Mesendoderm (in vitro differentiated cells): ENCODE measurements around the gene NAA15.

Experiments
- DNase-seq: peaks from one replicate; pipeline ENCODE4 v3.0.0; 2013
- H2AK5ac ChIP-seq: 2 replicates; pipeline ENCODE4 v1.6.1; 2013; ENCODE audit warnings: low read length, inconsistent platforms
- H2BK120ac ChIP-seq: 2 replicates; pipeline ENCODE4 v1.6.1; 2013; ENCODE audit warnings: low read depth, mild to moderate bottlenecking, low read length, moderate library complexity, mixed read lengths
- H2BK15ac ChIP-seq: replicated peaks from 2 replicates; pipeline ENCODE4 v1.6.1; 2013; ENCODE audit warnings: low read depth, mild to moderate bottlenecking, moderate library complexity
- H2BK5ac ChIP-seq: 2 replicates; pipeline ENCODE4 v1.6.1; 2013; ENCODE audit warnings: low read length, inconsistent platforms
- H3K18ac ChIP-seq: 2 replicates; pipeline ENCODE4 v1.6.1; 2013; ENCODE audit warnings: mild to moderate bottlenecking, low read length, mixed read lengths
- H3K23ac ChIP-seq: one replicate; pipeline ENCODE4 v1.6.1; 2013; ENCODE audit warnings: low read length
- H3K27ac ChIP-seq: 2 replicates; pipeline ENCODE4 v1.5.1; 2013; ENCODE audit warnings: low read depth, mild to moderate bottlenecking, inconsistent platforms, low read length, moderate library complexity
- H3K27me3 ChIP-seq: 2 replicates; pipeline ENCODE4 v1.6.1; 2013; ENCODE audit warnings: low read length, control low read depth, mild to moderate bottlenecking, inconsistent platforms; ENCODE audit not compliant: insufficient read depth, poor library complexity
- H3K36me3 ChIP-seq: 2 replicates; pipeline ENCODE4 v1.6.1; 2013; ENCODE audit warnings: low read length, inconsistent platforms; ENCODE audit not compliant: control insufficient read depth, insufficient read depth
- H3K4ac ChIP-seq: one replicate; pipeline ENCODE4 v1.6.1; 2013; ENCODE audit warnings: low read depth, mild to moderate bottlenecking, low read length, moderate library complexity
- H3K4me1 ChIP-seq: 2 replicates; pipeline ENCODE4 v1.6.1; 2013; ENCODE audit warnings: low read depth, low read length, inconsistent platforms; ENCODE audit not compliant: control insufficient read depth
- H3K4me2 ChIP-seq: 2 replicates; pipeline ENCODE4 v1.6.1; 2013; ENCODE audit warnings: low read length
- H3K4me3 ChIP-seq: 2 replicates; pipeline ENCODE4 v1.5.1; 2013; ENCODE audit warnings: mild to moderate bottlenecking, low read length
- H3K56ac ChIP-seq: one replicate; pipeline ENCODE4 v1.6.1; 2013; ENCODE audit warnings: low read length
- H3K79me1 ChIP-seq: 2 replicates; pipeline ENCODE4 v1.6.1; 2013; ENCODE audit warnings: low read length, inconsistent platforms
- H3K79me2 ChIP-seq: 2 replicates; pipeline ENCODE4 v1.6.1; 2013; ENCODE audit warnings: mild to moderate bottlenecking, low read length; ENCODE audit not compliant: control insufficient read depth, insufficient read depth
- H3K9ac ChIP-seq: 2 replicates; pipeline ENCODE4 v1.6.1; 2013; ENCODE audit warnings: low read length, inconsistent platforms
- H4K5ac ChIP-seq: one replicate; pipeline ENCODE4 v1.6.1; 2013; ENCODE audit warnings: low read length
- H4K8ac ChIP-seq: one replicate; pipeline ENCODE4 v1.6.1; 2013; ENCODE audit warnings: low read depth, mild to moderate bottlenecking, control low read depth, low read length, moderate library complexity
- WGBS: extraction: QIAGEN DNeasy Blood & Tissue Kit; methylation state at CpG from one replicate; pipeline ENCODE4 v1.1.7; 2013; ENCODE audit warnings: low lambda C conversion rate, missing lambda C conversion rate; ENCODE audit not compliant: insufficient coverage; ENCODE audit errors: extremely low coverage; 5-methylcytosine and 5-hydroxymethylcytosine counted together

Gene NAA15

GRCh38 chr4:139386421-139386820 lies 85.1 kb downstream of the NAA15 start:
- WGBS: no CpG with 5 or more reads among the region's 4 CpGs
- no peaks in the 10 kb centered on the region for H3K79me2 ChIP-seq
- H3K23ac ChIP-seq: no peak overlapping the region
- no peak overlapping the region for H3K4me3 ChIP-seq
- no peak overlapping the region for H3K56ac ChIP-seq
- no peak overlapping the region for H4K8ac ChIP-seq
- H2BK5ac ChIP-seq: no peak overlapping the region
- H2BK15ac ChIP-seq: no peak overlapping the region
- no peak overlapping the region for H3K9ac ChIP-seq
- H3K4me2 ChIP-seq: no peak overlapping the region
- H2AK5ac ChIP-seq: no peak overlapping the region
- no peak overlapping the region for H3K18ac ChIP-seq
- H3K27me3 ChIP-seq: no peaks in the 10 kb centered on the region
- no peak for DNase-seq
- H3K4ac ChIP-seq: no peak overlapping the region
- no peaks in the 10 kb centered on the region for H3K4me1 ChIP-seq
- H2BK120ac ChIP-seq: no peak overlapping the region
- H3K79me1 ChIP-seq: no peaks in the 10 kb centered on the region
- H3K36me3 ChIP-seq: peaks cover 2% of the 10 kb centered on the region
- no peak overlapping the region for H3K27ac ChIP-seq
- no peak overlapping the region for H4K5ac ChIP-seq

- Histone ChIP-seq H3K36me3 (peaks cover 2% of the 10 kb centered on the region), H3K4me3 (no peak overlapping the region), H2AK5ac (no peak overlapping the region), H3K27ac (no peak overlapping the region), H3K9ac (no peak overlapping the region), H2BK15ac (no peak overlapping the region), H2BK120ac (no peak overlapping the region), H3K79me2 (no peaks in the 10 kb centered on the region), H4K8ac (no peak overlapping the region), H3K4me1 (no peaks in the 10 kb centered on the region), H2BK5ac (no peak overlapping the region), H3K18ac (no peak overlapping the region), H3K4ac (no peak overlapping the region), H3K27me3 (no peaks in the 10 kb centered on the region), H3K79me1 (no peaks in the 10 kb centered on the region), H3K23ac (no peak overlapping the region), H4K5ac (no peak overlapping the region), H3K4me2 (no peak overlapping the region), H3K56ac (no peak overlapping the region)
- DNase-seq: no peak
These were observed 87.8 kb downstream of the NAA15 start for GRCh38 chr4:139389102-139389501.

GRCh38 chr4:139389991-139390390 lies 88.7 kb downstream of the NAA15 start:
- Histone ChIP-seq H4K5ac (no peak overlapping the region), H3K79me2 (no peaks in the 10 kb centered on the region), H2BK15ac (no peak overlapping the region), H3K4me2 (no peak overlapping the region), H3K4me1 (no peaks in the 10 kb centered on the region), H3K9ac (no peak overlapping the region), H3K27me3 (no peaks in the 10 kb centered on the region), H3K79me1 (no peaks in the 10 kb centered on the region), H2AK5ac (no peak overlapping the region), H4K8ac (no peak overlapping the region), H3K4me3 (no peak overlapping the region), H3K18ac (no peak overlapping the region), H3K23ac (no peak overlapping the region), H2BK5ac (no peak overlapping the region), H3K27ac (no peak overlapping the region), H3K56ac (no peak overlapping the region), H3K4ac (no peak overlapping the region), H2BK120ac (no peak overlapping the region), H3K36me3 (peaks cover 2% of the 10 kb centered on the region)
- WGBS: no CpG with 5 or more reads among the region's 1 CpG
- DNase-seq: no peak

GRCh38 chr4:139391731-139392130 lies 90.4 kb downstream of the NAA15 start:
- no peak overlapping the region for H2BK15ac ChIP-seq
- no peak overlapping the region for H3K4me3 ChIP-seq
- H2BK5ac ChIP-seq: no peak overlapping the region
- no peak overlapping the region for H4K8ac ChIP-seq
- H3K4ac ChIP-seq: no peak overlapping the region
- H3K27ac ChIP-seq: no peak overlapping the region
- no peak overlapping the region for H4K5ac ChIP-seq
- H2AK5ac ChIP-seq: no peak overlapping the region
- no peak overlapping the region for H3K9ac ChIP-seq
- no peak overlapping the region for H2BK120ac ChIP-seq
- H3K79me2 ChIP-seq: no peaks in the 10 kb centered on the region
- no peaks in the 10 kb centered on the region for H3K27me3 ChIP-seq
- no peak overlapping the region for H3K4me2 ChIP-seq
- no peak overlapping the region for H3K18ac ChIP-seq
- no CpG with 5 or more reads among the region's 2 CpGs for WGBS
- H3K23ac ChIP-seq: no peak overlapping the region
- no peaks in the 10 kb centered on the region for H3K4me1 ChIP-seq
- H3K36me3 ChIP-seq: peaks cover 2% of the 10 kb centered on the region
- H3K56ac ChIP-seq: no peak overlapping the region
- DNase-seq: no peak
- H3K79me1 ChIP-seq: no peaks in the 10 kb centered on the region

- H3K27me3 ChIP-seq: no peaks in the 10 kb centered on the region
- DNase-seq: no peak
- H3K4me1 ChIP-seq: no peaks in the 10 kb centered on the region
- no CpG with 5 or more reads among the region's 4 CpGs for WGBS
- no peaks in the 10 kb centered on the region for H3K79me1 ChIP-seq
- H4K8ac ChIP-seq: no peak overlapping the region
- no peak overlapping the region for H2BK15ac ChIP-seq
- H2AK5ac ChIP-seq: no peak overlapping the region
- no peak overlapping the region for H3K4me3 ChIP-seq
- H3K56ac ChIP-seq: no peak overlapping the region
- no peak overlapping the region for H3K4me2 ChIP-seq
- H4K5ac ChIP-seq: no peak overlapping the region
- H3K27ac ChIP-seq: no peak overlapping the region
- H3K79me2 ChIP-seq: no peaks in the 10 kb centered on the region
- H2BK120ac ChIP-seq: no peak overlapping the region
- H3K9ac ChIP-seq: no peak overlapping the region
- no peak overlapping the region for H3K18ac ChIP-seq
- H3K36me3 ChIP-seq: peaks cover 2% of the 10 kb centered on the region
- no peak overlapping the region for H2BK5ac ChIP-seq
- no peak overlapping the region for H3K23ac ChIP-seq
- H3K4ac ChIP-seq: no peak overlapping the region
These were observed 91.5 kb downstream of the NAA15 start for GRCh38 chr4:139392797-139393196.

- 100% methylated on average over 1 of the region's 3 CpGs for WGBS
- H2AK5ac ChIP-seq: no peak overlapping the region
- no peak overlapping the region for H2BK5ac ChIP-seq
- H3K9ac ChIP-seq: no peak overlapping the region
- no peak overlapping the region for H4K8ac ChIP-seq
- no peak overlapping the region for H4K5ac ChIP-seq
- H3K27ac ChIP-seq: no peak overlapping the region
- no peaks in the 10 kb centered on the region for H3K27me3 ChIP-seq
- H3K4me2 ChIP-seq: no peak overlapping the region
- H3K23ac ChIP-seq: no peak overlapping the region
- H3K4me3 ChIP-seq: no peak overlapping the region
- H3K36me3 ChIP-seq: no peaks in the 10 kb centered on the region
- no peaks in the 10 kb centered on the region for H3K4me1 ChIP-seq
- H2BK120ac ChIP-seq: no peak overlapping the region
- H3K79me2 ChIP-seq: no peaks in the 10 kb centered on the region
- no peak overlapping the region for H3K56ac ChIP-seq
- no peaks in the 10 kb centered on the region for H3K79me1 ChIP-seq
- no peak overlapping the region for H2BK15ac ChIP-seq
- H3K4ac ChIP-seq: no peak overlapping the region
- no peak overlapping the region for H3K18ac ChIP-seq
- DNase-seq: no peak
These were observed 100.1 kb downstream of the NAA15 start for GRCh38 chr4:139401368-139401767.
